ENCODE measurements around the gene GLT6D1.
"Not testable (repeated sequence)": the region's sequence is repeated elsewhere in the genome, so short reads cannot be mapped to it uniquely, and the experiment has no call there.

Gene GLT6D1

DNA sequence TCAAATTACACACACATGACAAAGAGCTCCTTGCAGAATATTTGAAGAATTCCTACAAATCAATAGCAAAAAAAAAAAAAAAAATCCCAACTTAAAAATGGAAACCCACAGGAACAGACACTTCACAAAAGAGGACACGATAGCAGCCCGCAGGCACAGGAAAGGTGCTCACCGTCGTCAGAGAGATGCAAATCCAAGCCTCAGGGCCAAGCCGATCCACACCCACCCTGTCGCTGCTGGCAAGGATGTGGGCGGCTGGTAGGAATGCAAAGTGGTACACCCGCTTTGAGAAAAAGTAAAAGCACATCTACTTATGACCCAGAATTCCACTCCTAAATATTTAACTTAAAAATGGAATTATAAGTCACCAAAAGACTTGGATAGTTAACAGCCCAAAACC lies 34.6 kb upstream of the GLT6D1 start:
- Histone ChIP-seq H3K9me3 (ENCODE audit: control insufficient read depth, insufficient read depth, low read length) (no peaks in the 10 kb centered on the region), H3K9ac (ENCODE audit: low read depth, low read length) (no peak overlapping the region), H3K4me3 (ENCODE audit: low read depth, low read length) (no peak overlapping the region), H3K36me3 (ENCODE audit: control insufficient read depth, insufficient read depth, low read length) (no peaks in the 10 kb centered on the region), H3K27me3 (ENCODE audit: control insufficient read depth, insufficient read depth, low read length) (no peaks in the 10 kb centered on the region), H3K4me1 (ENCODE audit: control insufficient read depth, insufficient read depth, low read length) (no peaks in the 10 kb centered on the region)

DNA sequence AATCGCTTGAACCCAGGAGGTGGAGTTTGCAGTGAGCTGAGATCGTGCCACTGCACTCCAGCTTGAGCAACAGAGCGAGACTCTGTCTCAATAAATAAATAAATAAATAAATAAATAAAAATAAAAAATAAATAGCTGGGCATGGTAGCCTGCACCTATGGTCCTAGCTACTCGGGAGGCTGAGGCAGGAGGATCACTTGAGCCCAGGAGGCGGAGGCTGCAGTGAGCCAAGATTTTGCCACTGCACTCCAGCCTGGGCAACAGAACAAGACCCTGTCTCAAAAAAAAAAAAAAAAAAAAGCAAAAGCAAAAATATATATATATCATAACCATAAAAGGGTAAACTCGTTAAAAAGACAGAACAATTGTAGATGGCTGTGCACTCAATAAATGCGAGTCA lies 33.4 kb upstream of the GLT6D1 start:
- not testable (repeated sequence) for H3K9ac ChIP-seq (ENCODE audit: low read depth, low read length); H3K9me3 ChIP-seq (ENCODE audit: control insufficient read depth, insufficient read depth, low read length); H3K4me1 ChIP-seq (ENCODE audit: control insufficient read depth, insufficient read depth, low read length); H3K4me3 ChIP-seq (ENCODE audit: low read depth, low read length); H3K36me3 ChIP-seq (ENCODE audit: control insufficient read depth, insufficient read depth, low read length); H3K27me3 ChIP-seq (ENCODE audit: control insufficient read depth, insufficient read depth, low read length)

DNA sequence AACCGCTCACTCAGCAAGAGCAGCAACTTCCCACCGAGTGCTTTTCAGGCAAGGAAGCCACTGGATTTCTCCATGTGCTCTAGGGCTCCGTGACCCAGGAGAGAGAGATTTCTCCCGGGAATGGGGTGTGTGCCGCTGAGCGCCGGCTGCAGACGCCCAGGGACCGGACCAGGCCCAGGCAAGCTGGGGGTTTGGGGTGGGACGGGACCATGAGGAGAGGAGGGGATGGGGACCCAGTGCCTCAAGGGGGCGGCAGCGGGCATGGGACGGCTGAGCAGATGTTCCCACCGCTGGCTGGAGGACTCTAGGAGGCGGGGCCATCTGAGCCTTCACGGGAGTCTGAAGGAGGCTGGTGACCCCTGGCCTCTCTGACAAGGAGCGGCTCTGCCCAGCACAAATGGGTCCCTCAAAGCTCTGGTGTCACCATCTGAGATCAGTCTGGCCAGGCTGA lies 32.3 kb upstream of the GLT6D1 start:
- H3K4me1 ChIP-seq (ENCODE audit: control insufficient read depth, insufficient read depth, low read length) = no peaks in the 10 kb centered on the region
- H3K36me3 ChIP-seq (ENCODE audit: control insufficient read depth, insufficient read depth, low read length) = no peaks in the 10 kb centered on the region
- H3K9ac ChIP-seq (ENCODE audit: low read depth, low read length) = no peak overlapping the region
- no peaks in the 10 kb centered on the region for H3K27me3 ChIP-seq (ENCODE audit: control insufficient read depth, insufficient read depth, low read length)
- H3K9me3 ChIP-seq (ENCODE audit: control insufficient read depth, insufficient read depth, low read length) = no peaks in the 10 kb centered on the region
- H3K4me3 ChIP-seq (ENCODE audit: low read depth, low read length) = no peak overlapping the region

DNA sequence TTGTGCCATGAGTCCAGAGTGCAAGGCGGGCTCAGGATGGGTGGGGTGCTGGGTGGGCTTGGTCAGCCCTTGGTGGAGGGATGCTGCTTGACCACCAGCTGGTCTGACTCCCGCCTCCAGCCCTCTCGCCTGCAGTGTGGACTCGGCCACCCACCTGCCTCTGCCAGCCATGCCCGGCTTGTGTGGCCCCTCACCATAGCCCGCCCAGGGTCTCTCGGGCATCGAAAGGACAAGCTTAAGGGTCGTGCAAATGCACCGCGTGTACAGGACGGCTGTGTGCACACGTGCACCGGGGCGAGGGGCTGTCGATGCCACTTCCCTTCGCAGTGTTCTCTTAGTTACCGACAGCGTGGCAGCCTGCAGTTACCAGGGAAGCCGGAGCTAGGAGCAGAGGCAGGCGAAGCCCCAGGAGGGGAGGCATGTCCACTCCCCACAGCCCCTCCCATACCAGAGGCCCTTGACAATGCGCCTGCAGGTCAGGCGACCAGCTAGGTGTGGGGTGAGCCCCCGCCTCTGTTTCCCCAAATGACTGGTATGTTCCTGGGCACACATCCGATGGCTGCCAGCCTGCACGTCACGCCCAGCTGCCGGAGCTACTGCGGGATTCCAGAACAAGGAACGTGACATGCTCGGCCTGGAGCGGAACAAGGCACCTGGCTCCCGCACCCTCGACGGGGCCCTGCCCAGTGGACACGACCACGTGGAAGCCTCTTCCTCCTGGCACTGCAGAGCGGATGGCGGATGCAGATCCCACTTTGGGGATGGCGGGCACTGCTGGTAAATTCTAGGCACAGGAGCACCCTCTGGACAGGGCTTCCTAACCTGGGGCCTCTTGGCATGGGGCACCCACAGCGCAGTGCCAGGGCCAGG lies 31.6 kb upstream of the GLT6D1 start:
- H3K4me1 ChIP-seq (ENCODE audit: control insufficient read depth, insufficient read depth, low read length) = no peaks in the 10 kb centered on the region
- no peaks in the 10 kb centered on the region for H3K36me3 ChIP-seq (ENCODE audit: control insufficient read depth, insufficient read depth, low read length)
- H3K9me3 ChIP-seq (ENCODE audit: control insufficient read depth, insufficient read depth, low read length) = no peaks in the 10 kb centered on the region
- no peak overlapping the region for H3K4me3 ChIP-seq (ENCODE audit: low read depth, low read length)
- H3K9ac ChIP-seq (ENCODE audit: low read depth, low read length) = no peak overlapping the region
- H3K27me3 ChIP-seq (ENCODE audit: control insufficient read depth, insufficient read depth, low read length) = no peaks in the 10 kb centered on the region

DNA sequence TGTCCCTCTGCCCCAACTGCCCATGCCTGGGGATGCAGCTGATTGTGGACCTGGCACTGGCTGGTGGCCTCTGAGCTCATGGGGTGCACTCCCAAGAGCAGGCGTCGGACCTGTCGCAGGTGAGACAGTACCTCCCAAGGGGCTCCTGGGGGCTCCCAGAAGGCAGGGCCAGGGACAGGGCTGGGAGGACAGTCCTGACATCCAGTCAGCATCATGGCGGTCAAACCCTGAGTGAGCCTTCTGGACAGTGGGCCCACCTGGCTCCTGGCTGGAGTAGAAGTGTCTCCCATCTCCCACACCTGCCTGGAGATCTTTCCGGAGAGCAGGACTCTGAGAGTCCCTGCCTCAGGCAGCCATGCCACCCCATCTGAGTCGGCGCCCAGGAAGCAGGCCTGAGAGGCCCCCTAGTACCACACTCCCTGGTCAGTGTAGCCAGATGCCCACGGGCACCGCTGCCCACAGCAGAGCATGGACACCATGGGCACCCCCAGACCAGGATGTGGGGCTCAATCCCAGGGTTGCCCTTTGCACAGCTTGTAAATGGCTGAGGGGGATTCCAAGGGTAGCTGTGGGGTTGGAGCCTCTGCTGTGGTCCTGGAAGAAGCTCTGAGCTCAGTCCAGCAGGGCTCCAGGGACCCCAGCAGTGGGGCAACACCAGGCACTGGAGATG lies 30.4 kb upstream of the GLT6D1 start:
- Histone ChIP-seq H3K9ac (ENCODE audit: low read depth, low read length) (no peak overlapping the region), H3K4me1 (ENCODE audit: control insufficient read depth, insufficient read depth, low read length) (no peaks in the 10 kb centered on the region), H3K36me3 (ENCODE audit: control insufficient read depth, insufficient read depth, low read length) (no peaks in the 10 kb centered on the region), H3K27me3 (ENCODE audit: control insufficient read depth, insufficient read depth, low read length) (no peaks in the 10 kb centered on the region), H3K9me3 (ENCODE audit: control insufficient read depth, insufficient read depth, low read length) (no peaks in the 10 kb centered on the region), H3K4me3 (ENCODE audit: low read depth, low read length) (no peak overlapping the region)

DNA sequence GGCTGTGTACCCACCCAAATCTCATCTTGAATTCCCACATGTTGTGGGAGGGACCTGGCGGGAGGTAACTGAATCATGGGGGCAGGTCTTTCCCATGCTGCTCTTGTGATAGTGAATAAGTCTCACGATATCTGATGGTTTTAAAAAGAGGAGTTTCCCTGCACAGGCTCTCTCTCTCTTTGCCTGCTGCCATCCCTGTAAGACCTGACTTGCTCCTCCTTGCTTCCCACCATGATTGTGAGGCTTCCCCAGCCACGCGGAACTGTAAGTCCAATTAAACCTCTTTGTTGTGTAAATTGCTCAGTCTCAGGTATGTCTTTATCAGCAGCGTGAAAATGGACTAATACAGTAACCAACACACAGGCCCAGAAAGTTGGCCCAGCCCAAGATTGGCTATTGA lies 29.7 kb upstream of the GLT6D1 start:
- not testable (repeated sequence) for H3K9me3 ChIP-seq (ENCODE audit: control insufficient read depth, insufficient read depth, low read length); H3K36me3 ChIP-seq (ENCODE audit: control insufficient read depth, insufficient read depth, low read length); H3K9ac ChIP-seq (ENCODE audit: low read depth, low read length); H3K4me3 ChIP-seq (ENCODE audit: low read depth, low read length); H3K27me3 ChIP-seq (ENCODE audit: control insufficient read depth, insufficient read depth, low read length); H3K4me1 ChIP-seq (ENCODE audit: control insufficient read depth, insufficient read depth, low read length)

DNA sequence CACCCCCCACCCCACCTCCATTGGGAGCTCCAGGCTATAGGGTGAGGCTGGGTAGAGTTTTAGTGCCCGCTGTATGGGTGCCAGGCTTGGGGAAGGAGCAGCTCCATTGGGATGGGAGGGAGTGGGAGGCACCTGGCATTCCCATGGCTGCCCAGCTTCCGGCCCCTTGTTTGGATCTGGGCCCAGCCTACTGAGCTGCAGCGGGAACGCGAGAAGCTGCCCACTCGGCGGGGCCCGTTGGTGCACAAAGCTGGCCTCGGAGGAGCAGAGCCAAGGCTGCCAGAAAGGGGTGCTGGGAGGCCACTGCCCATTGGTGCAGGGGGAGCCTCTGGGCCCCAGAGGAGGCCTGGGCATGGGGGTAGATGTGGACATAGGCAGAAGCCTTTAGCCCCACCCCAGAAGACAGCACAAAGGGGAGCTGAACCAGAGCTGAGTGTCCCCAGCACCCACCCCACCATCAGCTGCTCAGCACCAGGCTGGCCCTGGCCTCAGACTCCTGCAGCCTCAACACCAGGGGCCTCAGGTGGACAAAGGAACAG lies 28.2 kb upstream of the GLT6D1 start:
- Histone ChIP-seq H3K27me3 (ENCODE audit: control insufficient read depth, insufficient read depth, low read length) (no peaks in the 10 kb centered on the region), H3K4me3 (ENCODE audit: low read depth, low read length) (no peak overlapping the region)

DNA sequence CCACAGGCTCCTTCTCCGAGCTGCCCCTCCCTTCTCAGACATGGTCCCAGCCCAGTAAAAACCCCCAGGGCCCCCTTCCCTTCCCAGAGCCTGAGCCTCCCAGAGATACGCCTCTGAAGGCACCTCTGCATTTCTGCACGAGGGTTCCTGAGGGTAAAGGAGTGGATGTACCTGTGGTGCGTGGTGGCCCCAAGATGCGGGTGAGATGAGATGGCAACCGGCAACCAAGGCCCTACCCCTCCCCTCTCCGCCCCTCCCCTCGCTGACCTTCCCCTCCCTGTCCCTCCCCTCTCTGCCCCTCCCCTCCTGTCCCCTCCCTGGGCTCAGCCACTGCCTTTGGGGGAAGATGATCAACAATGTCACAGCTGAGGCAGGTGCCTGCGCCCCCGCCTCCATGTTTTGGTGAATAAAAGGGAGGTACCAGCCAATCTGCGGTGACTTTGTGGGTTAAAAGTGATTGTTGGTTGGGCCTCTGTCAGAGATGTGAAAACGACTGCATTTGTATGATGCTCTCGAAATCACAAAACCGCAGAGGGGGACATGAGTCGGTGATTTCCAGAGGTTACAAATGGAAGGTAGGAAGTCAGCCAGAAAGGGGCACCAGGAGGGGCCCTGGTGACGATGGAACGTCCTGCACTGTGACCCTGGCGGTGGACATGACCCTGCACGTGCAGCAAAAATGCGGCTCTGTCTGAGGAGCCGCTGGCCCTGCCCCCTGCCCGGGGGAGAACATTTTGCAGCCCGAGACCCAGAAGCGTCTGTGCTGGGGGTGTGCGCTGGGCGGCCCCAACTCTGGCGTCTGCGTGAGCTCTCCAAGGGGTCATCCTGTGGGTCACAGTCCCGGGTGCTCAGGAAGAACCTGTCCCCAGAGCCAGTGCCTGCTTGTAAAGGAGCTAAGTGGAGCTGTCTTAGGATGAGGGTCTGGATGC lies 27.5 kb upstream of the GLT6D1 start:
- Histone ChIP-seq H3K27me3 (ENCODE audit: control insufficient read depth, insufficient read depth, low read length) (no peaks in the 10 kb centered on the region), H3K9me3 (ENCODE audit: control insufficient read depth, insufficient read depth, low read length) (no peaks in the 10 kb centered on the region), H3K36me3 (ENCODE audit: control insufficient read depth, insufficient read depth, low read length) (no peaks in the 10 kb centered on the region), H3K4me3 (ENCODE audit: low read depth, low read length) (no peak overlapping the region), H3K4me1 (ENCODE audit: control insufficient read depth, insufficient read depth, low read length) (no peaks in the 10 kb centered on the region), H3K9ac (ENCODE audit: low read depth, low read length) (no peak overlapping the region)

More for the DNA sequence above, 28.2 kb upstream of the GLT6D1 start:
- Histone ChIP-seq H3K9ac (ENCODE audit: low read depth, low read length) (no peak overlapping the region), H3K4me1 (ENCODE audit: control insufficient read depth, insufficient read depth, low read length) (no peaks in the 10 kb centered on the region), H3K36me3 (ENCODE audit: control insufficient read depth, insufficient read depth, low read length) (no peaks in the 10 kb centered on the region), H3K9me3 (ENCODE audit: control insufficient read depth, insufficient read depth, low read length) (no peaks in the 10 kb centered on the region)

DNA sequence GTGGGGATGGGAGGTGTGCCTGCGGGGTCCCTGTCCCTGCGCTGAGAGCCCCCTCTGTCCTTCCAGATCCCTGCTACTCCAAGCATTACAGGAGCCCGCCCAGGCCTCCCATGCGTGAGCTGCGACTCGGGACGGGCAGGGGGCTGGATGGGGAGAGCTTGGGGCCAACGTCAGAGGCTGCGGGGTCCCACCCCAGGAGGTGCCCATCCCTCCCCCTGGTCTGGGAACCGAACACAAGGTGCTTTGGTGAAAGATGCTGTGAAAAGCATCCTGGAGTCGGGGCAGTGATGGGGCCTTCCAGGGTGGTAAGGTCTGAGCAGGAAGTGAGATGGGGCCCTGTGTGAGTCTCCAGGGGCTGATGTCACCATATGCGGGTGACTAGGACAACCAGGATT lies 26.5 kb upstream of the GLT6D1 start:
- Histone ChIP-seq H3K36me3 (ENCODE audit: control insufficient read depth, insufficient read depth, low read length) (no peaks in the 10 kb centered on the region), H3K27me3 (ENCODE audit: control insufficient read depth, insufficient read depth, low read length) (no peaks in the 10 kb centered on the region), H3K9ac (ENCODE audit: low read depth, low read length) (no peak overlapping the region), H3K4me1 (ENCODE audit: control insufficient read depth, insufficient read depth, low read length) (no peaks in the 10 kb centered on the region), H3K4me3 (ENCODE audit: low read depth, low read length) (no peak overlapping the region), H3K9me3 (ENCODE audit: control insufficient read depth, insufficient read depth, low read length) (no peaks in the 10 kb centered on the region)

DNA sequence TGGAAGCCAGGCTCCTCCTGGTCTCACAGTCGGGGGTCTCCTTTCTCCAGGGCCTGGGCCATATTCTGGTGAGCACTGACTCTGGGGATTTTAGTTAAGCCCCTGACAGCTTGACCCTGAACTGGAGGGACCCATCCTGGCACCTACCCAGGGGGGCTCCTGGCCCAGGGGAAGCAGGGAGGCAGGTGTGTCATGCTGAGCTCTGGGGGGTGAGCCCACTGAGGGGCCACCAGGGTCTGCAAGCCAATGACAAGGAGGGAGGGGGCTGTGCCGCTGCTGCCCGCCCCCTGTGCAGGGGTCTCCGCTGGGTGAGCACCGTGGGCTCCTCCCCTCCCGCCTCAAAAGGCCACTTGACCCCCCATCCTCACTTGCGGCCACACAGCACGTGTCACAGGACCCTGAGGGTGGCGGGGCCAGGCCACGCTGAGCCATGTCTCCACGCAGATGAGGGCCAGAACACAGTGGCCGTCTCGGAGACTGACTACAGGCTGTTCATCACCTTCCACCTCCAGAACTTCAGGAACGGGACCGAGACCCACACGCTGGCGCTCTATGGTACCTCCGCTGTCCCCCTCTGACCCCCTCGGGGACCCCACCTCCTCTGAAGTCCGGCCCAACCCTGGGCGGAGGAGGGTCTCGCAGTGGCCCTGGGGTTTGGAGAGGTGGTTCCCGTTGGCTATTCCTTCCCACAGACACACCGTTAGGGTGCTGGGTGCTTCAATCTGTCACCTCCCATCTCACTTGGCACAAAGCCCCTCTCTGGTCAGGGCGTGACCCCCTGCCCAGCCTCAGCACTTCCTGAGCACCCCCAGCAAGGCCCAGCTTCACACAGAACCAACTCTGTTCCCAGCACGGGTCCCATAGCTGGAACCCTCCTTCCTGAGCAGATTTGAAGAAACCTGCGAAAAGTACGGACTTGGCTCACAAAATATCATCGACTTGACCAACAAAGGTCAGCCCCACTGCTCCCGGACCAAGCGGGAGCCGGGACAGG lies 25.8 kb upstream of the GLT6D1 start:
- H3K36me3 ChIP-seq (ENCODE audit: control insufficient read depth, insufficient read depth, low read length) = no peaks in the 10 kb centered on the region
- no peaks in the 10 kb centered on the region for H3K27me3 ChIP-seq (ENCODE audit: control insufficient read depth, insufficient read depth, low read length)
- H3K4me3 ChIP-seq (ENCODE audit: low read depth, low read length) = no peak overlapping the region
- H3K9me3 ChIP-seq (ENCODE audit: control insufficient read depth, insufficient read depth, low read length) = no peaks in the 10 kb centered on the region
- H3K9ac ChIP-seq (ENCODE audit: low read depth, low read length) = no peak overlapping the region
- H3K4me1 ChIP-seq (ENCODE audit: control insufficient read depth, insufficient read depth, low read length) = no peaks in the 10 kb centered on the region
